ENCODE results near the gene EGLN2. TPM values are rescaled to one million over a fixed set of nuclear protein-coding genes. Genes with fewer than 3 reads are reported as not detected.
"Not testable (repeated sequence)": the region's sequence is repeated elsewhere in the genome, so short reads cannot be mapped to it uniquely, and the experiment has no call there.

EGLN2 gene
- total RNA-seq, 1 donor from 2014 or later = 65.4 TPM

DNA sequence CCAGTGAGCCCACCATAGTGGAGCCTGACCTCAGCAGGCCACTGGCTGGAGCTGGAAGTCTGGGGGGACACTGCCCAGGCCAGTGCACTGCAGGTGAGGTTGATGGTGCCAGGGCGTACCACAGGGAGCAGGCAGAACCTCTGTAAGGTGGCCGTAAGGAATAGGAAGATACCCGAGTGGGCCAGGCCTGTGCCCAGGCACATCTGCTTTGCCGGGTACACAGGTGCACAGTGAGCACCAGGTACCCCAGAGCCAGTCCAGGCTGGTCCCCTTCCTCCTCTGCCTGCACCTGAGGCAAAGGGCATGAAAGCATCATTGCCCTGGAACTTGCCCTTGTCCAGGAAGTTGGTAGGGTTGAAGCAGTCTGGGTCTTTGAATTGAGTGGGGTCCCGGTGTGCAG is 9.5 kb downstream of the EGLN2 start:
- no peak for DNase-seq

GRCh38 chr19:40809358-40810086 is 10.5 kb downstream of the EGLN2 start:
- intact Hi-C loops (cut with DNase I) = loop anchor here (10.0 kb wide), 1 partner anchor 135 kb away; no protein-coding TSS in a partner anchor
- no peak for DNase-seq
- no peak for ATAC-seq (ENCODE audit: poor library complexity)

More for the DNA sequence above, 9.5 kb downstream of the EGLN2 start:
- ATAC-seq (ENCODE audit: poor library complexity) = no peak
- intact Hi-C loops (cut with DNase I) = loop anchor here (10.0 kb wide), 1 partner anchor 134 kb away; no protein-coding TSS in a partner anchor

DNA sequence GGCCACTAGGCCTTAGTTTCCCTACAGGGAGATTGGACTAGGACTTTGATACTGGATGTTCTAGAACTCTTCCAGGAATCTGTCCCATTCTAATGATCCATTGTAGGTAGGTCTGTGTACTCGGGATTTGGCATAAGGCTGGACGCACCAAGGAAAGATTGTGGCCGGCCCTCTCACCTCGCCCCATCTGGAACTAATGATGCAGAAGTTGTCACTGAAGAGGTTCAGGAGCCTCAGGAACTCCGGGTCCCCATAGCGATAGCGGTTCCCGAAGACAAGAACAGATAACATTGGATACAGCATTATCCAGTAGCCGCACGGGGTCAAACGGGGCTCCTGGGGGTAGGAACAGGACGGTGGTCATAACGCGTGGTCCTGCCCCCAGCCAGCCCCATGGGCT is 11.2 kb downstream of the EGLN2 start:
- ATAC-seq (ENCODE audit: poor library complexity) (no peak), DNase-seq (no peak)
- intact Hi-C loops (cut with DNase I) = no loop called here

- DNase-seq (peak; percentile 92), ATAC-seq (ENCODE audit: poor library complexity) (peak; percentile 94)
- intact Hi-C loops (cut with DNase I) = not testable (repeated sequence)
Measured at GRCh38 chr19:40810649-40811408, 11.8 kb downstream of the EGLN2 start.

GRCh38 chr19:40811478-40812341 is 12.7 kb downstream of the EGLN2 start:
- intact Hi-C loops (cut with DNase I) = no loop called here
- ATAC-seq (ENCODE audit: poor library complexity) (no peak), DNase-seq (no peak)

GRCh38 chr19:40812571-40812970 is 13.6 kb downstream of the EGLN2 start:
- intact Hi-C loops (cut with DNase I); DNase-seq; ATAC-seq (ENCODE audit: poor library complexity): not testable (repeated sequence)

- intact Hi-C loops (cut with DNase I) = no loop called here
- DNase-seq = peak; percentile 61
- no peak for ATAC-seq (ENCODE audit: poor library complexity)
Measured at GRCh38 chr19:40813182-40813581, 14.2 kb downstream of the EGLN2 start.

GRCh38 chr19:40815223-40815622 is 16.2 kb downstream of the EGLN2 start:
- DNase-seq (no peak), ATAC-seq (ENCODE audit: poor library complexity) (no peak)
- intact Hi-C loops (cut with DNase I) = no loop called here

DNA sequence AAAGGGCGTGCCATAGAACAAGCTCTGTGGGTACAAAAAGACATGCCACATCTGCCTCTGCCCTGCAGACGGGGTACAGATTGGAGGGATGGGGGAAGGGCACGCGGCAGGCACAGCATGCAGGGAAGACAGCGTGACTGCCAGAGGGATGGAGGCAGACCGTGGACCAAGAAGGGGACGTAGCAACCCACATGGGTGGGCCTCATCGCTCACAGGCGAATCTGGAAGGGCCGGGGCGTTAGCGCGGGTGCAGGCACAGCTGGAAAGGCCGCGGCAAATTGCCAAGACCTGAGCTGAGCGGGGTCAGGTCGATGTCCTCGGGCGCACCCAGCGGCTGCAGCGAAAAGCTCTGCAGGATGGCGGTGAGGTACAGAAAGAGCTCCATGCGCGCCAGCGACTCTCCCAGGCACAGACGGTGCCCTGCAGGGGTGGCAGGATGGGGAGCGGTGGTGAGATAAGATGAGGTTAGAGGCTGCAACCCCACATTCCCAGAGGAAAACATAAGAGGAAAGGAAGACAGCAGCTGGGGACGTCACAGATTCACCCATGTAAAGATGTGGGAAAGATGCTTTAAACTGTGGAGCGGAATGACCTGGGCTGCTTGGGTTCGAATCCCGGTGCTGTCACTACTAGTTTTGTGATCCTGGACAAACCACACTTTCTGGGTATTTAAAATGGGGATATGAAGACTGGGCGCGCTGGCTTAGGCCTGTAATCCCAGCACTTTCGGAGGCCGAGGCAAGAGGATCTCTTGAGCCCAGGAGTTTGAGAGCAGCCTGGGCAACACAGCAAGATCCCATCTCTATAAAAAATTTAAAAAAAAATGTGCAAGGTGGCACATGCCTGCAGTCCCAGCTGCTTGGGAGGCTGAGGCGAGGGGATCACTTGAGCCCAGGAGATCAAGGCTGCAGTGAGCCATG is 19.7 kb downstream of the EGLN2 start:
- intact Hi-C loops (cut with DNase I) = not testable (repeated sequence)
- DNase-seq (peak; percentile 90), ATAC-seq (ENCODE audit: poor library complexity) (peak; percentile 90)

- intact Hi-C loops (cut with DNase I) = loop anchor here (5.0 kb wide), 1 partner anchor 157 kb away; no protein-coding TSS in a partner anchor
- DNase-seq = not testable (repeated sequence)
- peak; percentile 45 for ATAC-seq (ENCODE audit: poor library complexity)
Measured at GRCh38 chr19:40819479-40820234, 20.7 kb downstream of the EGLN2 start.

DNA sequence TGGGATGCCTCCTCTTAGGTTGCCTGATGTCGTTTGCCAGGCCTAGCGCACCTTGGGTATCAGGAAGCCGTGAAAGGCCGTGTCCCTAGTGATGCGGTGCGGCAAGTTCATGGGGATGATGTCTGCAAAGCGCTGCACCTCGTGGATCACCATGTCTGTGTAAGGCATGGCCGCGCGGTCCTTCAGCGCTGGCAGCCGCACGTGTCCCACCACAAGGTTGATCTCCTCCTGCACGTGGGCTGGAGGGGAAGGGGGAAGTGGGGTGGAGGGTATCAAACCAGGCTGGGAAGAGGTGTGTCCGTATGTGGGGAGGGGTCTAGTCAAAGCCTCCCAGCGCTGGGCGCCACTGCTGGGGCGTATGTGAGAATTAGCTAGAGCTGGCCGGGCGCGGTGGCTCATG is 23.2 kb downstream of the EGLN2 start:
- no peak for ATAC-seq (ENCODE audit: poor library complexity)
- no peak for DNase-seq
- intact Hi-C loops (cut with DNase I) = loop anchor here (5.0 kb wide), 1 partner anchor 160 kb away; no protein-coding TSS in a partner anchor

- ATAC-seq (ENCODE audit: poor library complexity) = peak; percentile 14
- not testable (repeated sequence) for DNase-seq
- intact Hi-C loops (cut with DNase I) = loop anchor here (5.0 kb wide), 1 partner anchor 161 kb away; no protein-coding TSS in a partner anchor
Measured at GRCh38 chr19:40822704-40823553, 23.9 kb downstream of the EGLN2 start.

- not testable (repeated sequence) for DNase-seq; ATAC-seq (ENCODE audit: poor library complexity)
- intact Hi-C loops (cut with DNase I) = loop anchor here (5.0 kb wide), 1 partner anchor 163 kb away; no protein-coding TSS in a partner anchor
Measured at GRCh38 chr19:40824916-40825315, 25.9 kb downstream of the EGLN2 start.

GRCh38 chr19:40825460-40826095 is 26.6 kb downstream of the EGLN2 start:
- DNase-seq; intact Hi-C loops (cut with DNase I); ATAC-seq (ENCODE audit: poor library complexity): not testable (repeated sequence)

DNA sequence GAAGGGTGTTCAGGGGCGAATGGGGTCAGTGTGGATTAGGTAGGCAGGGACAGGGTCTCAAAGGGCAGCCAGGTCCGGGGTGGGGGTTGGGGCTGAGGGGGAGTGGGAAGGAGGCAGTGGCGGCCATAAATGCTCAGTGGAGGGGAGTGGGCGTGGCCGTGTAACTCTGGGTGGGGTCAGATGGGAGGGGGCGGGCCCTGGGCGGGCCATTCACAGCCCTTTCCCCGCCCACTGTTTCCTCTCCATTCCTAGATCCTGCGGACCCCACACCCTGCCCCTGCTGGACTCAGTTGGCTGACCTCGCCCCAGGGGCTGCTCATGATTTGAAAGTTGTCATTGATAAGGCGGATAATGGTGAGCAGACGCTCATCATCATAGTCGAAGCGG is 27.3 kb downstream of the EGLN2 start:
- DNase-seq; intact Hi-C loops (cut with DNase I); ATAC-seq (ENCODE audit: poor library complexity): not testable (repeated sequence)

All from Right ventricle myocardium superior (tissue), 1 donor.